ENCODE measurements around the gene GSDMA.

GSDMA gene

DNA sequence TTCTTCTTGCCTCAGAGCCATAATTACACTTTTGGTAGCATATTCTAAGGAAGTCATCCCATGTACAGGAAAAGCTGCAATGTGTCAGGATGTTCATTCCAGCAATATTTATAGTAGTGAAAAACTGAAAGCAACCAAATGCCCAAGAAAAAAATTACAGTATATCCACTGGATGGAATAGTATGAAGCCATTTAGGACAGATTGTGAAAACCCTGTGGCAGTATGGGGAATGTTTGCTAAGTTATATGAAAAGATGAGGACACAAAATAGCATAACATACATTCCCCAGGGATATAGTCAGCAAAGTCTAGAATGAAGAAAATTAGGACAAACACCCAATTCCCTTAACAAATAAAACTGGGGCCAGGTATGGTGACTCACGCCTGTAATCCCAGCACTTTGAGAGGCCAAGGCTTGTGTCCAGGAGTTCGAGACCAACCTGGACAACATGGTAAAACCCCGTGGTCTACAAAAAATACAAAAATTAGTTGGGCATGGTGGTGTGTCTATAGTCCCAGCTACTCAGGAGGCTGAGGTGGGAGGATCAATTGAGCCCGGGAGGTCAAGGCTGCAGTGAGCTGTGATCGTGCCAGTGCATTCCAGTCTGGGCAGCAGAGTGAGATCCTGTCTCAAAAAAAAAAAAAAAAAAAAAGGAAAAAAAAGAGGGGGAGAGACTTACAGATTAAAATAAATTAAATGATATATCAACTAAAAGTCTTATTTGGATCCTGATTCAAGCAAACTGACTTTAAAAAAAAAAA lies 33.0 kb upstream of the GSDMA start:
- no peak for TF ChIP-seq CTCF (IDR thresholded peaks at IDR 0.05; ENCODE audit: borderline replicate concordance, insufficient read depth, low read depth, low read length)
- no peak overlapping the region for H3K4me3 ChIP-seq (ENCODE audit: low read depth, low read length)

DNA sequence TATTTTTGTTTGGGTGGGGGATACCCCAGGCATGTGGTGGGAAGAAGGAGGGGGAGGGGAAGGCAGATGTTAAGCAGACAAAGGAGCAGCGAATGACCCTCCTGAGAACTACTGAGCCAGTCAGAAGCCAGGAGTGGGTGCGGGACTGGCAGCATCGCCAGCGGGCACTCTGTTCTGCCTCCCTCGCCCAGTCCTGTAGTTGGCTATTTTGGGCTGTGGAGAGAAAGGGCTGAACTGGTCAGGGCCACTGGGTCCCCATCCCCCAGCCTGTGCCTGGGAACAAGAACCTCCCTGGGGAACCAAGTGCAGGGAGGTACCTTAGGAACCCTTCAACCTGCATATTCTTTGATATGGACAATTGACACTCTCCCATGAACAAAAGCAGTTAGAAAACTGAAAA lies 28.9 kb upstream of the GSDMA start:
- TF ChIP-seq CTCF (IDR thresholded peaks at IDR 0.05; ENCODE audit: borderline replicate concordance, insufficient read depth, low read depth, low read length): no peak
- H3K4me3 ChIP-seq (ENCODE audit: low read depth, low read length): no peak overlapping the region

DNA sequence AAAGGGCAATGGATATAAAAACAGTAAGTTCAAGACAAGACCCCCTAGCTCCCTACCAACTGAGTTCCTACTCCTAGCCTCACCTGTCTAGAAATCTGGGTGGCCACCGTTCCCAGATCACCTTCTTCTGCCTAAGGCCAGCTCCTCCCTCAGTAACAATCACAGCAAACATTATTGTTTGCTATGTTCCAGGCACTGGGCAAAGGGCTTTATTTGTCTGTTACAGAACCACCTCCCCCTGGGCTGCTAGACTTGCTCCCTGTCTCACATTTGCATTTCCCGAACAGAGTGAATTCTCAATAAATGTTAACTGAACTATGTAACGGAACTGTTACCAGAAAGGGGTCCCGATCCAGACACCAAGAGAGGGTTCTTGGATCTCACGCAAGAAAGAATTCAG lies 28.5 kb upstream of the GSDMA start:
- no peak for TF ChIP-seq CTCF (IDR thresholded peaks at IDR 0.05; ENCODE audit: borderline replicate concordance, insufficient read depth, low read depth, low read length)
- H3K4me3 ChIP-seq (ENCODE audit: low read depth, low read length): no peak overlapping the region

- H3K4me3 ChIP-seq (ENCODE audit: low read depth, low read length): no peak overlapping the region
- no peak for TF ChIP-seq CTCF (IDR thresholded peaks at IDR 0.05; ENCODE audit: borderline replicate concordance, insufficient read depth, low read depth, low read length)
Measured at GRCh38 chr17:39935909-39936308, 26.9 kb upstream of the GSDMA start.

DNA sequence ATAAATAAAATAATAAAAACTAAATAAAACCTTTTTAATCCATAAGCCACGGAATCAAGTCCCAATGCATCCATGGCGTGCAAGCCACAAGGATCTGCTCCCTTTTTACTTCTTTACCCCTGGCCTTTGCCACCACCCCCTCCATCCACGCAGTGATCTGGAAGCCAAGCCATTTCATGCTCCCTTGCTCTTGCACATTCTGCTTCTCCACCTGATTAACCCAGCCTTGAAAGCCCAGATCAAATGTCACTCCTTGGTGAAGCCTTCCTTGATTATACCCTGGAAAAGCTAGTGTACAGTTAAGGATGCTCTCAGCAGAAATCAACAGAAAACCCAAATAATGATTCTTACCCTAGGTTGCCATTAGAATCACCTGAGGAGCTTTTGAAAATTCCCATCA lies 25.4 kb upstream of the GSDMA start:
- no peak for TF ChIP-seq CTCF (IDR thresholded peaks at IDR 0.05; ENCODE audit: borderline replicate concordance, insufficient read depth, low read depth, low read length)

GRCh38 chr17:39938140-39938869 lies 24.5 kb upstream of the GSDMA start:
- TF ChIP-seq CTCF (IDR thresholded peaks at IDR 0.05; ENCODE audit: borderline replicate concordance, insufficient read depth, low read depth, low read length): no peak
- no peak overlapping the region for H3K4me3 ChIP-seq (ENCODE audit: low read depth, low read length)

More for the DNA sequence above, 25.4 kb upstream of the GSDMA start:
- no peak overlapping the region for H3K4me3 ChIP-seq (ENCODE audit: low read depth, low read length)

DNA sequence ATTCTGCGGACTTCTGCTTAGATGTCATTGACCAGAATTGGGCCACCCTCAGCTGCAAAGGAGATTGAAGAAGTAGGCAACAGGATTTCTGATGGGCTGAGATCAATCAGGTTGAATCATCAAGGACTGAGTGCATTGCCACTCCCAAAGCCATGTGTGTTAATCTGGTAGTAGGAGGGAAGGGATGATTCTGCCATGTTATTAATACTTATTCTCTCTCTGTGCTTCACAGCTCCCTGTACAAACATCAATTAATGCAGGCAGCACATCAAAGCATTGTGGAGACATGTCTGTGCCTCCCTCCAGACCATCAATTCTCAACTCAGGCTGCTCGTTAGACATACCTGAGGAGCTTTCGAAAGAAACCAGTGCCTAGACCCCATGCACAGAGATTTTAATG lies 23.7 kb upstream of the GSDMA start:
- TF ChIP-seq CTCF (IDR thresholded peaks at IDR 0.05; ENCODE audit: borderline replicate concordance, insufficient read depth, low read depth, low read length): no peak
- no peak overlapping the region for H3K4me3 ChIP-seq (ENCODE audit: low read depth, low read length)

Measured in GM12875 (cell line).